Epithelial cell of proximal tubule (primary cell): ENCODE measurements around the gene ADAMTS1. TPM values are rescaled to one million over a fixed set of nuclear protein-coding genes. Genes with fewer than 3 reads are reported as not detected.

Experiments used
- DNase-seq: peaks from one replicate; pipeline ENCODE4 v3.0.0-alpha.2; 2011; ENCODE audit warnings: low read depth
- H3K4me3 ChIP-seq: 2 replicates; pipeline ENCODE4 v1.5.1; 2011; ENCODE audit warnings: low read depth, mild to moderate bottlenecking, low read length
- total RNA-seq: library from RNA; depleted of rRNA; stranded (reverse); fragments of >200 nt; gene quantifications from 2 replicates; pipeline ENCODE4 v1.2.3, GENCODE V29; 2015
- TF ChIP-seq, protein P1 (sequence below): conservative IDR thresholded peaks from 2 replicates; pipeline ENCODE4 v1.5.1; 2012; ENCODE audit warnings: low read depth, mild to moderate bottlenecking, low read length

The ADAMTS1 gene
- total RNA-seq, 1 donor from 2014 or later, result 55.6 TPM

DNA sequence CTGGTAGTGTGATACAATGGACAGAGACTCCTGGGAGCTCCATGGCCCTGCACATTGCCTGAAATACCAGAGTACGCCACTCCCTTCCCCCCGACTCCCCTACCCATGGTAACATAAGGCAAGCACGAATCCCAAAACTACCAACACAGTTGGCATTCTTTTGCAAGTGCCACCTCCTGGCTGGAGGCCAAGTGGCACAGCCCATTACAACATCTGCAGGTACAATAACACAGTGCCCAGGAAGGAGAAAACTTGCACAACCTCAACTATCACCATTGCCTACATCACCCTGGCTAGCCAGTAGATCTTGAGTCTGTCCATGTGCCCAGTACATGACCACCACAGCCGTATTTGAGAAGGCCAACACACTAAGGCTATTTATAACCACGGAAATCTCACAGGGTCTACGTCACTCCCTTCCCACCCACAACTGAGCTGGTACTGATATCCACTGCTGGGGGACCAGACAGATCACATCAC lies 11.7 kb downstream of the ADAMTS1 start:
- no peak overlapping the region for H3K4me3 ChIP-seq
- TF ChIP-seq, protein P1, sequence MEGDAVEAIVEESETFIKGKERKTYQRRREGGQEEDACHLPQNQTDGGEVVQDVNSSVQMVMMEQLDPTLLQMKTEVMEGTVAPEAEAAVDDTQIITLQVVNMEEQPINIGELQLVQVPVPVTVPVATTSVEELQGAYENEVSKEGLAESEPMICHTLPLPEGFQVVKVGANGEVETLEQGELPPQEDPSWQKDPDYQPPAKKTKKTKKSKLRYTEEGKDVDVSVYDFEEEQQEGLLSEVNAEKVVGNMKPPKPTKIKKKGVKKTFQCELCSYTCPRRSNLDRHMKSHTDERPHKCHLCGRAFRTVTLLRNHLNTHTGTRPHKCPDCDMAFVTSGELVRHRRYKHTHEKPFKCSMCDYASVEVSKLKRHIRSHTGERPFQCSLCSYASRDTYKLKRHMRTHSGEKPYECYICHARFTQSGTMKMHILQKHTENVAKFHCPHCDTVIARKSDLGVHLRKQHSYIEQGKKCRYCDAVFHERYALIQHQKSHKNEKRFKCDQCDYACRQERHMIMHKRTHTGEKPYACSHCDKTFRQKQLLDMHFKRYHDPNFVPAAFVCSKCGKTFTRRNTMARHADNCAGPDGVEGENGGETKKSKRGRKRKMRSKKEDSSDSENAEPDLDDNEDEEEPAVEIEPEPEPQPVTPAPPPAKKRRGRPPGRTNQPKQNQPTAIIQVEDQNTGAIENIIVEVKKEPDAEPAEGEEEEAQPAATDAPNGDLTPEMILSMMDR, result no peak
- DNase-seq, result no peak

GRCh38 chr21:26833011-26833410 lies 12.2 kb downstream of the ADAMTS1 start:
- no peak for DNase-seq
- TF ChIP-seq, protein P1, result no peak
- no peak overlapping the region for H3K4me3 ChIP-seq

GRCh38 chr21:26832546-26832945 lies 12.7 kb downstream of the ADAMTS1 start:
- no peak for DNase-seq
- TF ChIP-seq, protein P1, result no peak
- H3K4me3 ChIP-seq, result no peak overlapping the region

DNA sequence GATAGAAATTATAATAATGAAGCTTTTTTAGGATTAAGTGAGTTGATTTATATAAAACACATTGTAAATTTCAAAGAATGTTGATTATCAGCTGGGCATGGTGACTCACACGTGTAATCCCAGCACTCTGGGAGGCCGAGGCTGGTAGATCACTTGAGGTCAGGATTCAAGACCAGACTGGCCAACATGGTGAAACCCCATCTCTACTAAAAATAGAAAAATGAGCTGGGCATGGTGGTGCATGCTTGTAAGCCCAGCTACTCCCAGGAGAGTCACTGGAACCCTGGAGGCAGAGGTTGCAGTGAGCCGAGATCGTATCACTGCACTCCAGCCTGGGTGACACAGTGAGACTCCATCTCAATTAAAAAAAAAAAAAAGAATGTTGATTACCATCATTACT lies 18.4 kb downstream of the ADAMTS1 start:
- DNase-seq, result no peak
- H3K4me3 ChIP-seq, result no peak overlapping the region
- TF ChIP-seq, protein P1, result no peak

DNA sequence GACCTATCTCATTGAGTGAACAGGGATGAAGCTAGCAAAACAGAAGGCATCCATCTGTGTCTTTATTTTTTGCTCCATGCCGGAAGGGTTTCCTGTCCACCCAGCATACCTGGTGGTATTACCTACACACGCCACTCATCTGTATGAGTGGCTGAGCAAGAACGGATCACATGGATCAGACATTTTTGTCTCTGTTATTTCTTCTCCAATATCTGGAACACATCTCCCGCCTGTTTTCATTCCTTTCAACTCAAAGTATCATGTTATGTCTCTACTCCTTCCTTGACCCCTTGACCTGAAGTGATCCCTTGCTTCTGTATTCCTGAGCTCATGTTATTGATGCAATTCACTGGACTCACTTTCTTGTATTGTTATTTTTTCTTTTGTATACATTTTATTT lies 24.7 kb downstream of the ADAMTS1 start:
- TF ChIP-seq, protein P1, result no peak
- H3K4me3 ChIP-seq, result no peak overlapping the region
- DNase-seq, result no peak

GRCh38 chr21:26819740-26820324 lies 25.4 kb downstream of the ADAMTS1 start:
- TF ChIP-seq, protein P1, result no peak
- H3K4me3 ChIP-seq, result no peak overlapping the region
- DNase-seq, result no peak

- H3K4me3 ChIP-seq, result no peak overlapping the region
- DNase-seq, result no peak
Observed at GRCh38 chr21:26818906-26819305, 26.3 kb downstream of the ADAMTS1 start.

More at GRCh38 chr21:26818906-26819305, 26.3 kb downstream of the ADAMTS1 start:
- TF ChIP-seq, protein P1, result no peak
